AG04450 (cell line): Measurements from ENCODE around the gene BLVRA. TPM values are rescaled to one million over a fixed set of nuclear protein-coding genes. Genes with fewer than 3 reads are reported as not detected.

ENCODE experiments used
- CTCF ChIA-PET: fragments of 300-600, 350-600 bp; formaldehyde crosslinking; extraction: SDS; loops from one replicate; lab custom pipeline; 2022; ENCODE audit warnings: antibody characterized with exemption, inconsistent platforms; lab: Charles Lee
- POLR2A ChIA-PET: fragments of 350-600 bp; formaldehyde crosslinking; extraction: SDS; loops from one replicate; lab custom pipeline; 2021; ENCODE audit warnings: antibody characterized with exemption, inconsistent platforms; lab: Yijun Ruan, JAX
- DNase-seq: peaks from one replicate; pipeline ENCODE4 v3.0.0-alpha.2; 2011; ENCODE audit warnings: low read depth, low spot score
- H3K27ac ChIP-seq: one replicate; pipeline ENCODE4 v1.5.1; 2012; ENCODE audit warnings: low read depth, low read length, control low read depth
- H3K27me3 ChIP-seq: one replicate; pipeline ENCODE4 v1.6.0; 2012; ENCODE audit warnings: low read length; ENCODE audit not compliant: control insufficient read depth, insufficient read depth
- H3K4me3 ChIP-seq: 2 replicates; pipeline ENCODE4 v1.5.1; 2011; ENCODE audit warnings: mild to moderate bottlenecking, low read depth, low read length, control low read depth
- H3K9me3 ChIP-seq: 2 replicates; pipeline ENCODE4 v1.5.1; 2012; ENCODE audit warnings: low read length; ENCODE audit not compliant: control insufficient read depth, insufficient read depth
- polyA plus RNA-seq: library from polyadenylated mRNA; depleted of rRNA; stranded (reverse); fragments of >200 nt; gene quantifications from 2 replicates; pipeline ENCODE4 v1.2.3, GENCODE V29; 2011
- TF ChIP-seq, protein P1 (sequence below): IDR thresholded peaks from 2 replicates; pipeline ENCODE4 v1.5.1; 2011; ENCODE audit warnings: low read depth, low read length, control low read depth, inconsistent platforms

The BLVRA gene
- polyA plus RNA-seq, 1 experiment: 58.7 TPM

DNA sequence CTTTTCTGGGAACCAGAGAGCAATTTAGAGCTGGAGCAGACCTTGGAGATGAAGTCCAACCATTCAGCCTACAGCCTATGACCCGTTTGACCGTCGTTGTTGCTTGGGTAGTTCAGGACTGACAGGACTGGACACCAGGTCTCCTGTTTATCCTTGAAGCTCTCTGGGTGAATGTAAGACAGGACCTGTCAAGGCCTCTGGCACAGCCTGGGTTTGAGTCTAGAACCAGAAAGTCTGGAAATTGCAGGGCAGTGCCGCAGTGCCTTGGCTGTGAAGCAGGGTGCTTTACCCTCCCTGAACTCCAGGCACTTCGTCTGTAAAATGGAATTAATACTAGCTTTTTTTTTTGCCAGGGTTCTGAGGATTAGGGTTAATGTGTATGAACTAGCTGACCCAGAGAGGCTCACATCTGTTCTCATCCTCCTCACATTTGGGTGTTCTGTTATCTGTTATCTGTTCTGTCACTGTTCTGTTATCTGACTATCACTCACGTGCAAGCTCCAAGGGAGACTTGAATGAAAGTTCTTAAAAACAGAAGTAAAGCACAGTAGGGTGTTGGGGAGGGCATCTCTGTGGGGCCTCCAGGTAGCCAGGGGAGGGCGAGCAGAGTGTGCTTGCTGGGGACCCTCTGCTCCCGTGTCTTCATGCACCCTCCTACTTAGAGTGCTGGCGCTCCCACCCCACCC is 9.9 kb downstream of the BLVRA start:
- ChIA-PET POLR2A (interaction anchor here (0.6 kb wide), 1 partner anchor 162 kb away, joined by 3 read pairs; no protein-coding TSS in a partner anchor), CTCF (interaction anchor here (0.7 kb wide), 1 partner anchor 13 kb away, joined by 3 read pairs; no protein-coding TSS in a partner anchor)
- Histone ChIP-seq H3K9me3 (no peaks in the 10 kb centered on the region), H3K27ac (no peak overlapping the region), H3K27me3 (no peaks in the 10 kb centered on the region), H3K4me3 (no peak overlapping the region)
- TF ChIP-seq, protein P1, sequence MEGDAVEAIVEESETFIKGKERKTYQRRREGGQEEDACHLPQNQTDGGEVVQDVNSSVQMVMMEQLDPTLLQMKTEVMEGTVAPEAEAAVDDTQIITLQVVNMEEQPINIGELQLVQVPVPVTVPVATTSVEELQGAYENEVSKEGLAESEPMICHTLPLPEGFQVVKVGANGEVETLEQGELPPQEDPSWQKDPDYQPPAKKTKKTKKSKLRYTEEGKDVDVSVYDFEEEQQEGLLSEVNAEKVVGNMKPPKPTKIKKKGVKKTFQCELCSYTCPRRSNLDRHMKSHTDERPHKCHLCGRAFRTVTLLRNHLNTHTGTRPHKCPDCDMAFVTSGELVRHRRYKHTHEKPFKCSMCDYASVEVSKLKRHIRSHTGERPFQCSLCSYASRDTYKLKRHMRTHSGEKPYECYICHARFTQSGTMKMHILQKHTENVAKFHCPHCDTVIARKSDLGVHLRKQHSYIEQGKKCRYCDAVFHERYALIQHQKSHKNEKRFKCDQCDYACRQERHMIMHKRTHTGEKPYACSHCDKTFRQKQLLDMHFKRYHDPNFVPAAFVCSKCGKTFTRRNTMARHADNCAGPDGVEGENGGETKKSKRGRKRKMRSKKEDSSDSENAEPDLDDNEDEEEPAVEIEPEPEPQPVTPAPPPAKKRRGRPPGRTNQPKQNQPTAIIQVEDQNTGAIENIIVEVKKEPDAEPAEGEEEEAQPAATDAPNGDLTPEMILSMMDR: no peak
- DNase-seq: no peak

DNA sequence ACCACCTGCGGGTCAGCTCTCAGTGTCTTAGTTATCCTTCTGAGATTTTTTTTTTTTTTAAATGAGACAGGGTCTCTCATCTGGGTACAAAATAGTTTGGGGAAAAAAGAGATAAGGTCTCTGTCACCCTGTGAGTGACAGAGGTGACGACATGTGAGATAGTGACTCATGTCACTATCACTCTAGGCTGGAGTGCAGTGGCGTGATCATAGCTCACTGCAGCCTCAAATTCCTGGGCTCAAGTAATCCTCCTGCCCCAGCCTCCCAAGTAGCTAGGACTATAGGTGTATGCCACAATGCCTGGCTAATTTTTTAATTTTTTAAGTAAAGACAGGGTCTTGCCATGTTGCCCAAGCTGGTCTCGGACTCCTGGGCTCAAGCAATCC is 10.4 kb downstream of the BLVRA start:
- CTCF ChIA-PET: no interaction called here
- no peak overlapping the region for H3K27ac ChIP-seq
- POLR2A ChIA-PET: interaction anchor here (0.6 kb wide), 1 partner anchor 161 kb away, joined by 3 read pairs; no protein-coding TSS in a partner anchor
- no peaks in the 10 kb centered on the region for H3K27me3 ChIP-seq
- no peaks in the 10 kb centered on the region for H3K9me3 ChIP-seq
- no peak for DNase-seq
- H3K4me3 ChIP-seq: no peak overlapping the region
- TF ChIP-seq, protein P1: no peak

DNA sequence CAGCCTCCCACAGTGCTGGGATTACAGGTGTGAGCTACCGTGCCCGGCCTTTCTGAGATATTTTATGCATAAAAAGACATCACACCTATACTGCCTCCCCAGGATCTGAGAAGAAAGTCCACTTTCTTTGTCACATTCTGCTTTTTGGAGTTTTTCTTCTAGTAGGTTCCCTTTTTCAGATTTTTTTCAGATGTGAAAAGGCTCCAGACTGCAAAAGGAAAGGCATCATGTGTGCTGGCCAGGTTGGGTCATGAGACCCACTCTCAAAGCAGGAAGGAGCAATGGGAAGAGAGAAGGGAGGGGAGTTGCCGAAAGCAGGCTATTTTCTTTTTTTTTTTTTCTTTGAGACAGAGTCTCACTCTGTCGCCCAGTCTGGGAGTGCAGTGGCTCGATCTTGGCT is 10.8 kb downstream of the BLVRA start:
- no peak for DNase-seq
- no peaks in the 10 kb centered on the region for H3K27me3 ChIP-seq
- no peaks in the 10 kb centered on the region for H3K9me3 ChIP-seq
- CTCF ChIA-PET: no interaction called here
- POLR2A ChIA-PET: no interaction called here
- TF ChIP-seq, protein P1: no peak
- no peak overlapping the region for H3K27ac ChIP-seq
- no peak overlapping the region for H3K4me3 ChIP-seq

DNA sequence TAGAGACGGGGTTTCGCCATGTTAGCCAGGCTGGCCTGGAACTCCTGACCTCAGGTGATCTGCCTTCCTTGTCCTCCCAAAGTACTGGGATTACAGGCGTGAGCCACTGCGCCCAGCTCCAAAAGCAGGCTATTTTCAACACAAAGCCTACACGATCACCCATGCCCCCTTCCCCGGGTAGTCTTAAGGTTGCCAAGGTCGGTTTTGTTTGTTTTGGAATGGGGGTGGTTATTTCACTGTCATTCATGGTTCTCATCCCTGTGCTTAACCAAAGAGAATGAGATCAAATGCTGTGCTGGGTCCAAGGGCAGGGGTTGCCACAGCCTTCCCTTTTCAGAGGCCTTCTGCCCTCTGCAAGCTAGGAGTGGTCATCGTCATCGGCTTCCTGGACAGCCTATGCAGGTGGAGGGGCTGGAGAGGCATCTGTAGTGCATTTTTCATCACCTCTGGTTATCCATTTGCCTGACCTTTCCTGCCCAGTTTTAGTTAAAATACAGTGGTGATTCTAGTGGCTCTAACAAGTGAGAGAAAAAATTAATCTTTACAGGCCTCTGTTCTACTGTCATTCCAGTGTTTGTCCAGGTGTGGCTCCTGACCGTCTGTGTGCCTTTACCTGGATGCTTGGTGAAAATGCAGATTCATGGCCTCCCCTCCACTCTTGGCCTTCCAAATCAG is 11.4 kb downstream of the BLVRA start:
- H3K4me3 ChIP-seq: no peak overlapping the region
- no peaks in the 10 kb centered on the region for H3K27me3 ChIP-seq
- H3K9me3 ChIP-seq: no peaks in the 10 kb centered on the region
- no peak for DNase-seq
- POLR2A ChIA-PET: no interaction called here
- CTCF ChIA-PET: no interaction called here
- TF ChIP-seq, protein P1: no peak
- no peak overlapping the region for H3K27ac ChIP-seq

DNA sequence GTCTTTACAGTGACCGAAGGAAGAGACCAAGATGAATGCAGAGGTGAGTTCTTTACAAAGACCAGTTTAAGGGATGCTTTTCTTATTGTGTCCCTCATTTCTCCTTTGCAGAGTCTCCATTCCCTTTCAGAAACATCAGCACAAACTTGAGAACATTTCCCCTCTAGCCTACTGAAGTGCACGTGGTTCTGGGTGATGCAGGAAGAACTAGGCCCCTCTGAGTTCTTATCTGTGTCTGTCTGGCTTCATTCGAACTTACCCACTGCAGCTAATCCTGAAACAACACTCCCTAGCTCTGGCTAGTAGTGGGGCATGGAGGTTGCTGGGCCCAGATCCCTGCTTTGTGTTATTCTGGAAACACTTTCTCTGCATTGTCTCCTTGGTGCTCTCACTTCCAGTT is 12.6 kb downstream of the BLVRA start:
- Histone ChIP-seq H3K27me3 (no peaks in the 10 kb centered on the region), H3K27ac (no peak overlapping the region), H3K4me3 (no peak overlapping the region), H3K9me3 (no peaks in the 10 kb centered on the region)
- POLR2A ChIA-PET: no interaction called here
- DNase-seq: no peak
- TF ChIP-seq, protein P1: no peak
- CTCF ChIA-PET: no interaction called here
